Measurements from ENCODE around the gene ZNF620.

The ZNF620 gene

GRCh38 chr3:40528426-40528825, 22.6 kb downstream of the ZNF620 start:
- Histone ChIP-seq H3K9me3 (ENCODE audit: control insufficient read depth, insufficient read depth, low read depth, low read length) (no peaks in the 10 kb centered on the region), H3K4me1 (ENCODE audit: control insufficient read depth, insufficient read depth, low read length) (no peaks in the 10 kb centered on the region), H3K4me3 (ENCODE audit: low read depth, low read length) (no peak overlapping the region), H3K36me3 (ENCODE audit: control insufficient read depth in 2 of 2, insufficient read depth in 1 of 2, low read length in 2 of 2) (peaks cover 26 to 74% of the 10 kb centered on the region in 2 experiments), H3K27ac (ENCODE audit: extremely low read depth, low read depth, low read length) (no peak overlapping the region)
- POLR2A ChIA-PET, result no interaction called here
- CTCF ChIA-PET, result no interaction called here
- TF ChIP-seq ZNF768 (tag by site-specific recombination; IDR thresholded peaks at IDR 0.05), result no peak
- TF ChIP-seq ZNF366 (tag by site-specific recombination; conservative IDR thresholded peaks at IDR 0.05), result no peak
- TF ChIP-seq ZNF302 (tag by site-specific recombination; IDR thresholded peaks at IDR 0.05; ENCODE audit: low read depth), result no peak
- no peak for TF ChIP-seq AEBP2 (tag by site-specific recombination; IDR thresholded peaks at IDR 0.05; ENCODE audit: borderline replicate concordance)
- no peak for TF ChIP-seq ZNF558 (tag by site-specific recombination; IDR thresholded peaks at IDR 0.05)
- no peak for TF ChIP-seq ZNF112 (tag by site-specific recombination; IDR thresholded peaks at IDR 0.05)
- TF ChIP-seq ZBTB7A (tag by site-specific recombination; IDR thresholded peaks at IDR 0.05; ENCODE audit: low read depth), result no peak
- no peak for TF ChIP-seq ZNF645 (tag by site-specific recombination; IDR thresholded peaks at IDR 0.05)
- TF ChIP-seq ZNF830 (tag by site-specific recombination; IDR thresholded peaks at IDR 0.05; ENCODE audit: low read depth), result no peak
- TF ChIP-seq ZBTB11 (tag by site-specific recombination; conservative IDR thresholded peaks at IDR 0.05; ENCODE audit: low read depth), result no peak
- no peak for TF ChIP-seq ZFP37 (tag by site-specific recombination; IDR thresholded peaks at IDR 0.05)
- TF ChIP-seq ZNF555 (tag by site-specific recombination; conservative IDR thresholded peaks at IDR 0.05), result no peak
- TF ChIP-seq ZIC2 (tag by site-specific recombination; IDR thresholded peaks at IDR 0.05), result no peak

- ChIA-PET POLR2A (no interaction called here), CTCF (no interaction called here)
- Histone ChIP-seq H3K4me1 (ENCODE audit: control insufficient read depth, insufficient read depth, low read length) (no peaks in the 10 kb centered on the region), H3K9me3 (ENCODE audit: control insufficient read depth, insufficient read depth, low read depth, low read length) (no peaks in the 10 kb centered on the region), H3K27ac (ENCODE audit: extremely low read depth, low read depth, low read length) (no peak overlapping the region), H3K36me3 (ENCODE audit: control insufficient read depth in 2 of 2, insufficient read depth in 1 of 2, low read length in 2 of 2) (peaks cover 31 to 88% of the 10 kb centered on the region in 2 experiments), H3K4me3 (ENCODE audit: low read depth, low read length) (no peak overlapping the region)
- peak; percentile 77 for TF ChIP-seq SETDB1 (IDR thresholded peaks at IDR 0.05; ENCODE audit: insufficient read length, low read length)
- no peak for TF ChIP-seq SCRT2 (tag by site-specific recombination; IDR thresholded peaks at IDR 0.05)
- TF ChIP-seq ZNF274 (IDR thresholded peaks at IDR 0.05; ENCODE audit: low read length), result no peak
- peak; percentile 39; the same call in 1 of the 2 replicates for TF ChIP-seq ZNF274 (tag by site-specific recombination; IDR thresholded peaks at IDR 0.05; ENCODE audit: borderline replicate concordance)
- TF ChIP-seq ZNF621 (tag by site-specific recombination; IDR thresholded peaks at IDR 0.05), result no peak
- no peak for TF ChIP-seq ZNF560 (tag by site-specific recombination; IDR thresholded peaks at IDR 0.05; ENCODE audit: borderline replicate concordance)
- no peak for TF ChIP-seq ZNF704 (tag by site-specific recombination; IDR thresholded peaks at IDR 0.05)
These were observed 26.4 kb downstream of the ZNF620 start for GRCh38 chr3:40532252-40532651.

Measured in HEK293 (cell line).